Measurements from ENCODE around the gene BCKDHB.
"Not testable (repeated sequence)": the region's sequence is repeated elsewhere in the genome, so short reads cannot be mapped to it uniquely, and the experiment has no call there.

Gene BCKDHB

GRCh38 chr6:80226151-80226550, 119.7 kb downstream of the BCKDHB start:
- 83 to 97% methylated on average over 2 to 3 of the region's 3 CpGs for WGBS, 2 experiments (ENCODE audit: insufficient coverage in 2 of 2)
- Histone ChIP-seq H3K4me3 (ENCODE audit: extremely low read depth, insufficient read depth, low read length, poor library complexity, severe bottlenecking) (no peak overlapping the region), H3K36me3 (ENCODE audit: control insufficient read depth, insufficient read depth, low read length) (no peaks in the 10 kb centered on the region), H3K27ac (ENCODE audit: low read depth, low read length, severe bottlenecking) (no peak overlapping the region), H3K4me1 (ENCODE audit: control insufficient read depth, insufficient read depth, low read length, poor library complexity, severe bottlenecking) (no peaks in the 10 kb centered on the region), H3K9me3 (ENCODE audit: control insufficient read depth, low read length) (no peaks in the 10 kb centered on the region)

GRCh38 chr6:80226699-80227098, 120.2 kb downstream of the BCKDHB start:
- Histone ChIP-seq H3K4me3 (ENCODE audit: extremely low read depth, insufficient read depth, low read length, poor library complexity, severe bottlenecking) (no peak overlapping the region), H3K27ac (ENCODE audit: low read depth, low read length, severe bottlenecking) (no peak overlapping the region), H3K9me3 (ENCODE audit: control insufficient read depth, low read length) (no peaks in the 10 kb centered on the region), H3K4me1 (ENCODE audit: control insufficient read depth, insufficient read depth, low read length, poor library complexity, severe bottlenecking) (no peaks in the 10 kb centered on the region), H3K36me3 (ENCODE audit: control insufficient read depth, insufficient read depth, low read length) (no peaks in the 10 kb centered on the region)
- WGBS, 2 experiments (ENCODE audit: insufficient coverage in 2 of 2), result 88 to 100% methylated on average over 2 to 3 of the region's 5 CpGs

- H3K9me3 ChIP-seq (ENCODE audit: control insufficient read depth, low read length), result no peaks in the 10 kb centered on the region
- no peaks in the 10 kb centered on the region for H3K4me1 ChIP-seq (ENCODE audit: control insufficient read depth, insufficient read depth, low read length, poor library complexity, severe bottlenecking)
- no peak overlapping the region for H3K27ac ChIP-seq (ENCODE audit: low read depth, low read length, severe bottlenecking)
- WGBS, 2 experiments (ENCODE audit: insufficient coverage in 2 of 2), result 86% methylated on average over 1 of the region's 2 CpGs; no CpG with 5 or more reads in 1 of the 2 experiments
- no peak overlapping the region for H3K4me3 ChIP-seq (ENCODE audit: extremely low read depth, insufficient read depth, low read length, poor library complexity, severe bottlenecking)
- no peaks in the 10 kb centered on the region for H3K36me3 ChIP-seq (ENCODE audit: control insufficient read depth, insufficient read depth, low read length)
These were observed 121.2 kb downstream of the BCKDHB start for GRCh38 chr6:80227545-80228105.

GRCh38 chr6:80233262-80233661, 126.8 kb downstream of the BCKDHB start:
- H3K9me3 ChIP-seq (ENCODE audit: control insufficient read depth, low read length), result no peaks in the 10 kb centered on the region
- H3K27ac ChIP-seq (ENCODE audit: low read depth, low read length, severe bottlenecking), result no peak overlapping the region
- WGBS, 2 experiments (ENCODE audit: insufficient coverage in 2 of 2), result no CpG with 5 or more reads among the region's 1 CpG
- no peaks in the 10 kb centered on the region for H3K36me3 ChIP-seq (ENCODE audit: control insufficient read depth, insufficient read depth, low read length)
- H3K4me3 ChIP-seq (ENCODE audit: extremely low read depth, insufficient read depth, low read length, poor library complexity, severe bottlenecking), result no peak overlapping the region
- no peaks in the 10 kb centered on the region for H3K4me1 ChIP-seq (ENCODE audit: control insufficient read depth, insufficient read depth, low read length, poor library complexity, severe bottlenecking)

GRCh38 chr6:80233958-80234357, 127.5 kb downstream of the BCKDHB start:
- Histone ChIP-seq H3K4me3 (ENCODE audit: extremely low read depth, insufficient read depth, low read length, poor library complexity, severe bottlenecking) (no peak overlapping the region), H3K36me3 (ENCODE audit: control insufficient read depth, insufficient read depth, low read length) (no peaks in the 10 kb centered on the region), H3K4me1 (ENCODE audit: control insufficient read depth, insufficient read depth, low read length, poor library complexity, severe bottlenecking) (no peaks in the 10 kb centered on the region), H3K27ac (ENCODE audit: low read depth, low read length, severe bottlenecking) (no peak overlapping the region), H3K9me3 (ENCODE audit: control insufficient read depth, low read length) (no peaks in the 10 kb centered on the region)
- WGBS, 2 experiments (ENCODE audit: insufficient coverage in 2 of 2), result 79 to 80% methylated on average over 3 to 5 of the region's 5 CpGs

- WGBS, 2 experiments (ENCODE audit: insufficient coverage in 2 of 2), result 100% methylated on average over 1 of the region's 2 CpGs; no CpG with 5 or more reads in 1 of the 2 experiments
These were observed 127.9 kb downstream of the BCKDHB start for GRCh38 chr6:80234401-80234800.

GRCh38 chr6:80234908-80235307, 128.4 kb downstream of the BCKDHB start:
- 80 to 100% methylated on average over 1 of the region's 1 CpG for WGBS, 2 experiments (ENCODE audit: insufficient coverage in 2 of 2)

More at GRCh38 chr6:80234401-80234800, 127.9 kb downstream of the BCKDHB start:
- no peaks in the 10 kb centered on the region for H3K9me3 ChIP-seq (ENCODE audit: control insufficient read depth, low read length)
- H3K4me3 ChIP-seq (ENCODE audit: extremely low read depth, insufficient read depth, low read length, poor library complexity, severe bottlenecking), result no peak overlapping the region
- H3K4me1 ChIP-seq (ENCODE audit: control insufficient read depth, insufficient read depth, low read length, poor library complexity, severe bottlenecking), result no peaks in the 10 kb centered on the region
- no peaks in the 10 kb centered on the region for H3K36me3 ChIP-seq (ENCODE audit: control insufficient read depth, insufficient read depth, low read length)
- no peak overlapping the region for H3K27ac ChIP-seq (ENCODE audit: low read depth, low read length, severe bottlenecking)

GRCh38 chr6:80235647-80236046, 129.2 kb downstream of the BCKDHB start:
- Histone ChIP-seq H3K4me3 (ENCODE audit: extremely low read depth, insufficient read depth, low read length, poor library complexity, severe bottlenecking) (no peak overlapping the region), H3K9me3 (ENCODE audit: control insufficient read depth, low read length) (no peaks in the 10 kb centered on the region), H3K36me3 (ENCODE audit: control insufficient read depth, insufficient read depth, low read length) (no peaks in the 10 kb centered on the region), H3K27ac (ENCODE audit: low read depth, low read length, severe bottlenecking) (no peak overlapping the region), H3K4me1 (ENCODE audit: control insufficient read depth, insufficient read depth, low read length, poor library complexity, severe bottlenecking) (no peaks in the 10 kb centered on the region)
- WGBS, 2 experiments (ENCODE audit: insufficient coverage in 2 of 2), result 93 to 100% methylated on average over 1 of the region's 1 CpG

More at GRCh38 chr6:80234908-80235307, 128.4 kb downstream of the BCKDHB start:
- H3K4me1 ChIP-seq (ENCODE audit: control insufficient read depth, insufficient read depth, low read length, poor library complexity, severe bottlenecking), result no peaks in the 10 kb centered on the region
- H3K9me3 ChIP-seq (ENCODE audit: control insufficient read depth, low read length), result no peaks in the 10 kb centered on the region
- no peak overlapping the region for H3K27ac ChIP-seq (ENCODE audit: low read depth, low read length, severe bottlenecking)
- no peaks in the 10 kb centered on the region for H3K36me3 ChIP-seq (ENCODE audit: control insufficient read depth, insufficient read depth, low read length)
- H3K4me3 ChIP-seq (ENCODE audit: extremely low read depth, insufficient read depth, low read length, poor library complexity, severe bottlenecking), result no peak overlapping the region

- H3K36me3 ChIP-seq (ENCODE audit: control insufficient read depth, insufficient read depth, low read length); H3K27ac ChIP-seq (ENCODE audit: low read depth, low read length, severe bottlenecking); H3K4me3 ChIP-seq (ENCODE audit: extremely low read depth, insufficient read depth, low read length, poor library complexity, severe bottlenecking); H3K4me1 ChIP-seq (ENCODE audit: control insufficient read depth, insufficient read depth, low read length, poor library complexity, severe bottlenecking); H3K9me3 ChIP-seq (ENCODE audit: control insufficient read depth, low read length): not testable (repeated sequence)
- no CpG with 5 or more reads among the region's 2 CpGs for WGBS, 2 experiments (ENCODE audit: insufficient coverage in 2 of 2)
These were observed 132.3 kb downstream of the BCKDHB start for GRCh38 chr6:80238754-80239153.

GRCh38 chr6:80245043-80245442, 138.6 kb downstream of the BCKDHB start:
- Histone ChIP-seq H3K4me3 (ENCODE audit: extremely low read depth, insufficient read depth, low read length, poor library complexity, severe bottlenecking) (no peak overlapping the region), H3K9me3 (ENCODE audit: control insufficient read depth, low read length) (no peaks in the 10 kb centered on the region), H3K4me1 (ENCODE audit: control insufficient read depth, insufficient read depth, low read length, poor library complexity, severe bottlenecking) (no peaks in the 10 kb centered on the region), H3K27ac (ENCODE audit: low read depth, low read length, severe bottlenecking) (no peak overlapping the region), H3K36me3 (ENCODE audit: control insufficient read depth, insufficient read depth, low read length) (no peaks in the 10 kb centered on the region)
- WGBS, 2 experiments (ENCODE audit: insufficient coverage in 2 of 2), result no CpG with 5 or more reads among the region's 2 CpGs

- no CpG with 5 or more reads among the region's 1 CpG for WGBS, 2 experiments (ENCODE audit: insufficient coverage in 2 of 2)
- Histone ChIP-seq H3K27ac (ENCODE audit: low read depth, low read length, severe bottlenecking) (no peak overlapping the region), H3K4me3 (ENCODE audit: extremely low read depth, insufficient read depth, low read length, poor library complexity, severe bottlenecking) (no peak overlapping the region), H3K36me3 (ENCODE audit: control insufficient read depth, insufficient read depth, low read length) (no peaks in the 10 kb centered on the region), H3K4me1 (ENCODE audit: control insufficient read depth, insufficient read depth, low read length, poor library complexity, severe bottlenecking) (peaks cover 2% of the 10 kb centered on the region), H3K9me3 (ENCODE audit: control insufficient read depth, low read length) (no peaks in the 10 kb centered on the region)
These were observed 143.4 kb downstream of the BCKDHB start for GRCh38 chr6:80249897-80250296.

Measured in mesodermal cell (in vitro differentiated cells).